Vagina (tissue), 2 donors: ENCODE data around the gene PWWP2B. TPM values are rescaled to one million over a fixed set of nuclear protein-coding genes. Genes with fewer than 3 reads are reported as not detected.
"Not testable (repeated sequence)": the region's sequence is repeated elsewhere in the genome, so short reads cannot be mapped to it uniquely, and the experiment has no call there.

Experiments
- DNase-seq, 2 donors: peaks; one replicate each; pipeline ENCODE4 v3.0.0-alpha.2; 2017; ENCODE audit errors: extremely low spot score in 2 of 2
- H3K27ac ChIP-seq: fragments of 200-600 bp; sonication (generic); one replicate; pipeline ENCODE4 v1.5.1; 2019
- H3K27me3 ChIP-seq: fragments of 200-600 bp; sonication (generic); one replicate; pipeline ENCODE4 v1.5.1; 2019
- H3K36me3 ChIP-seq, 2 donors: fragments of 200-600 bp; sonication (generic); one replicate each; pipeline ENCODE4 v1.5.1; 2017 to 2019
- H3K4me1 ChIP-seq: fragments of 200-600 bp; sonication (generic); one replicate; pipeline ENCODE4 v1.5.1; 2019
- H3K4me3 ChIP-seq, 2 donors: fragments of 200-600 bp; sonication (generic); 1 replicate in 1 of 2; 2 replicates in 1 of 2; pipeline ENCODE4 v1.5.1; 2016 to 2019
- H3K9me3 ChIP-seq: fragments of 200-600 bp; sonication (generic); one replicate; pipeline ENCODE4 v1.5.1; 2019
- CTCF ChIP-seq, 3 experiments: fragments of 450-650 bp in 2 of 3; fragments of 200-600 bp in 1 of 3; sonication (generic) in 1 of 3; IDR thresholded peaks; one replicate each; pipeline ENCODE4 v1.5.1; 2017 to 2019; ENCODE audit warnings: antibody characterized with exemption in 3 of 3, mild to moderate bottlenecking in 2 of 3, moderate library complexity in 2 of 3
- POLR2A ChIP-seq, 2 donors: fragments of 450-650 bp; IDR thresholded peaks; one replicate each; pipeline ENCODE4 v1.6.1; 2017; ENCODE audit warnings: antibody characterized with exemption in 2 of 2, mild to moderate bottlenecking in 2 of 2, moderate library complexity in 2 of 2
- POLR2AphosphoS5 ChIP-seq, 2 donors: sonication (generic); formaldehyde crosslinking; IDR thresholded peaks; one replicate each; pipeline ENCODE4 v1.9.0; 2017; ENCODE audit warnings: antibody characterized with exemption in 2 of 2, mild to moderate bottlenecking in 2 of 2, low read depth in 1 of 2; ENCODE audit not compliant: insufficient read depth in 1 of 2
- intact Hi-C: fragments of 100-400 bp; cut with DNase I; formaldehyde crosslinking; loops from one replicate; pipeline ENCODE4 v1.15.1; 2023
- total RNA-seq: library from RNA; depleted of rRNA; stranded (reverse); fragments of >200 nt; gene quantifications from one replicate; pipeline ENCODE4 v1.2.3, GENCODE V29; 2016

PWWP2B gene
- total RNA-seq, 1 donor from 2014 or later = 14.7 TPM

DNA sequence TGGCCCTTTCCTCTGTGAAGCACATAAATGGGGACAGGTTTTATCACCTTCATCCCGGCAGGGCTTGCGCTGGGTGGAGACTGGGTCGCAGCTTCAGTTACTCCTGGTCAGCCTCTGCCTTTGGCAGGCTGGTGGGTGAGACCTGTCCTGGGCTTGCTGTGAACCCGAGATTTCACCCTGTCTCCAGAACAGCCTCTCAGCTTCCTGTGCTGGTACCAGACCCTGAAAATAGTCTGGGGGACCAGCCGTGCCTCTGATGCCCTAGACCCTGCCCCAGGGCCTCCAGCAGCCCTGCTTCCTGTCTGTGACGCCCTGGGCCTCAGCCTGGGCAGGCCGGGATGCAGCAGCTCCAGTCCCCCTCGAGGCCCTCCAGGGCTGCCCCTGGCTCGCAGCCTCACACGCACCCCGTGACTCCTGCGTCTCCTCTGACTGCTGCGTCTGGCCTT lies 13.2 kb upstream of the PWWP2B start:
- no peak overlapping the region for H3K4me3 ChIP-seq
- H3K27ac ChIP-seq = no peak overlapping the region
- H3K9me3 ChIP-seq = no peaks in the 10 kb centered on the region
- H3K27me3 ChIP-seq = no peaks in the 10 kb centered on the region
- H3K36me3 ChIP-seq = no peaks in the 10 kb centered on the region
- H3K4me1 ChIP-seq = no peaks in the 10 kb centered on the region
- TF ChIP-seq POLR2A (IDR thresholded peaks at IDR 0.05) = no peak
- TF ChIP-seq POLR2AphosphoS5 (IDR thresholded peaks at IDR 0.05; ENCODE audit: insufficient read depth in 1 of 2, low read depth in 1 of 2) = no peak
- no peak for TF ChIP-seq CTCF (IDR thresholded peaks at IDR 0.05)
- intact Hi-C loops = no loop called here
- DNase-seq = no peak

DNA sequence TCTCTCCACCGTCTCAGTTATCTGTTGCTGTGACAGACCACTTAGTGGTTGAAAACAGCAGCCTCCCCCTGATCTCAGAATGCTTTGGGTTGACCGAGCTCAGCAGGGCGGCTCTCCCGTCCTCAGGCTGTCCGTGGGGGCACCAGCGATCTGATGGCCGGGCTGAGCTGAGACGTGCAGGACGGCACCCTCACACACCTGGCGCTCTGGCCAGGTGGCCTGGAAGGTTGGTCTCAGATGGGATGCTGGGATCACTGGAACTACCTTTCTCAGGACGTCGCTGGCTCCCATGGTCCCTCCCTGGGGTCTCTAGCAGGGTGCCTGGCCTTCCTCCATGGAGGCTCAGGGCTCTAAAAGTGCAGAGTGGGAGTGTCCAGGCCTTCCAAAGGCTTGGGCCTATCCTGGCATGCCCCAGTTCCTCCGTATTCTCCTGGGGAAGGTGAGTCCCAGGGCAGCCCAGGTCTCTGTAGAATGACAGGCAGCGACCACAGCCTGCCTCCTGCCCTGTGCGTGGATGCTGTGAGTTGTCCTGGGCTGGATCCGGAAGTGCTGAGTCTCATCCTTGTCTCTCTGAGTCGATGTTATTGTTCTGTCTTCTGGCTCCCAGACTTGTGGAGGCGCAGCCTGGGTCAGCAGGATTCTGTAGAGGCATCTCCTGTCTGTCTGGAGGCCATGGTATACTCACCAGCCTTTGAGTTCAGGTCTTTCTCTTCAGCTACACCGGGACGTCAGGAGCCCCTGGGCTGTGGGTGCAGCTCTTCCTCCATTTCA lies 12.2 kb upstream of the PWWP2B start:
- Histone ChIP-seq H3K27me3 (no peaks in the 10 kb centered on the region), H3K36me3 (no peaks in the 10 kb centered on the region), H3K4me3 (no peak overlapping the region), H3K27ac (no peak overlapping the region), H3K9me3 (no peaks in the 10 kb centered on the region), H3K4me1 (no peaks in the 10 kb centered on the region)
- TF ChIP-seq POLR2A (IDR thresholded peaks at IDR 0.05) = no peak
- no peak for TF ChIP-seq CTCF (IDR thresholded peaks at IDR 0.05)
- TF ChIP-seq POLR2AphosphoS5 (IDR thresholded peaks at IDR 0.05; ENCODE audit: insufficient read depth in 1 of 2, low read depth in 1 of 2) = no peak
- DNase-seq = no peak
- intact Hi-C loops = no loop called here

DNA sequence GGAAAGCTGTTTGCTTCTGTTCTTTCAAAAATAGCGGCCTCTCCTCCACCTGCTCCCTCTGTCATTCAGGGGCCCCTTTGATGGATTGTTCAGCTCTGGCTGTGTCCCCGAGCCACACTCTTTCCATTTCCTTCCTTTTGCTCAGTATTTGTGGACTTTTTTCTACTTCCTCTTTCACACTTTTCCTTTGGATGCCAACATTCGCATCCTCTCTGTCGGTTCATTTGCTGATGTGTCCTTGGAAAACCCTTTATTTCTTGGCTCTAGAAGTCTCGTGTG lies 11.7 kb upstream of the PWWP2B start:
- Histone ChIP-seq H3K27ac (no peak overlapping the region), H3K36me3 (no peaks in the 10 kb centered on the region), H3K9me3 (no peaks in the 10 kb centered on the region), H3K27me3 (no peaks in the 10 kb centered on the region), H3K4me3 (no peak overlapping the region), H3K4me1 (no peaks in the 10 kb centered on the region)
- TF ChIP-seq POLR2AphosphoS5 (IDR thresholded peaks at IDR 0.05; ENCODE audit: insufficient read depth in 1 of 2, low read depth in 1 of 2) (no peak), POLR2A (IDR thresholded peaks at IDR 0.05) (no peak), CTCF (IDR thresholded peaks at IDR 0.05) (no peak)
- DNase-seq = no peak
- intact Hi-C loops = no loop called here

- no peak for DNase-seq
- no peak for TF ChIP-seq POLR2AphosphoS5 (IDR thresholded peaks at IDR 0.05; ENCODE audit: insufficient read depth in 1 of 2, low read depth in 1 of 2)
- TF ChIP-seq POLR2A (IDR thresholded peaks at IDR 0.05) = no peak
- TF ChIP-seq CTCF (IDR thresholded peaks at IDR 0.05) = no peak
- Histone ChIP-seq H3K36me3 (no peaks in the 10 kb centered on the region), H3K9me3 (no peaks in the 10 kb centered on the region), H3K4me1 (no peaks in the 10 kb centered on the region), H3K4me3 (no peak overlapping the region), H3K27me3 (no peaks in the 10 kb centered on the region), H3K27ac (no peak overlapping the region)
- intact Hi-C loops = loop anchor here (2.0 kb wide), 1 partner anchor 67 kb away; no protein-coding TSS in a partner anchor
These were observed 11.1 kb upstream of the PWWP2B start for GRCh38 chr10:132385721-132386418.

GRCh38 chr10:132386419-132386831 lies 10.6 kb upstream of the PWWP2B start:
- H3K27ac ChIP-seq = no peak overlapping the region
- no peaks in the 10 kb centered on the region for H3K9me3 ChIP-seq
- intact Hi-C loops = loop anchor here (2.0 kb wide), 1 partner anchor 66 kb away; no protein-coding TSS in a partner anchor
- no peak for DNase-seq
- TF ChIP-seq POLR2AphosphoS5 (IDR thresholded peaks at IDR 0.05; ENCODE audit: insufficient read depth in 1 of 2, low read depth in 1 of 2) (no peak), POLR2A (IDR thresholded peaks at IDR 0.05) (no peak), CTCF (IDR thresholded peaks at IDR 0.05) (no peak)
- H3K4me1 ChIP-seq = no peaks in the 10 kb centered on the region
- no peaks in the 10 kb centered on the region for H3K27me3 ChIP-seq
- no peaks in the 10 kb centered on the region for H3K36me3 ChIP-seq
- H3K4me3 ChIP-seq = no peak overlapping the region

- not testable (repeated sequence) for H3K27me3 ChIP-seq, DNase-seq, H3K9me3 ChIP-seq, H3K4me1 ChIP-seq, H3K4me3 ChIP-seq, H3K36me3 ChIP-seq, H3K27ac ChIP-seq
- intact Hi-C loops = loop anchor here (2.0 kb wide), 1 partner anchor 66 kb away; no protein-coding TSS in a partner anchor
These were observed 10.1 kb upstream of the PWWP2B start for GRCh38 chr10:132386896-132387295.
